Epithelial cell of esophagus (primary cell): ENCODE measurements around the gene PLXND1.

Experiments
- DNase-seq: peaks from one replicate; pipeline ENCODE4 v3.0.0; 2010; ENCODE audit warnings: low read depth
- H3K4me3 ChIP-seq: 2 replicates; pipeline ENCODE4 v1.5.1; 2011; ENCODE audit warnings: mild to moderate bottlenecking, low read length, control low read depth
- TF ChIP-seq, protein P1 (sequence below): IDR thresholded peaks from 2 replicates; pipeline ENCODE4 v1.5.1; 2011; ENCODE audit warnings: low read depth, mild to moderate bottlenecking, low read length, control low read depth, inconsistent platforms; ENCODE audit not compliant: insufficient read depth; ENCODE audit errors: missing control alignments

Gene PLXND1

DNA sequence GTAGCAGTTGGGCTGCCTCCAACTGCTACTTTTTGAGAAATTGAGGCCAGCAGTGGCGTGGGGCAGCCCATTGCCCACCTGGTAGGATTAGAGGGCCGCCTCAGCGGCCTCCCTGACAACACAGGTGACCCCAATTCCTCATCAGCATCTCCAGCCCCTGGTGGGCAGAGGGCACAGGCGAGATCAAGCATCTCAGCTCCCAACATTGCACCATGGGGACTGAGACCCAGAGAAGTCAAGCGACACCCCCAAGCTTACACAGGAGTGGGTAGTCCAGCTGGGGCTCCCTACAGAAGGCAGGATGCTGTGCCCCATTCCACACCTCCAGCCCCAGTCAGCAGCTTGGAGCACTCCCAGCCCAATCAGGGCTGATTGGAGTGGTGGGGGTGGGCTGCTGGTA lies 63.7 kb downstream of the PLXND1 start:
- no peak for DNase-seq
- no peak overlapping the region for H3K4me3 ChIP-seq
- TF ChIP-seq, protein P1, sequence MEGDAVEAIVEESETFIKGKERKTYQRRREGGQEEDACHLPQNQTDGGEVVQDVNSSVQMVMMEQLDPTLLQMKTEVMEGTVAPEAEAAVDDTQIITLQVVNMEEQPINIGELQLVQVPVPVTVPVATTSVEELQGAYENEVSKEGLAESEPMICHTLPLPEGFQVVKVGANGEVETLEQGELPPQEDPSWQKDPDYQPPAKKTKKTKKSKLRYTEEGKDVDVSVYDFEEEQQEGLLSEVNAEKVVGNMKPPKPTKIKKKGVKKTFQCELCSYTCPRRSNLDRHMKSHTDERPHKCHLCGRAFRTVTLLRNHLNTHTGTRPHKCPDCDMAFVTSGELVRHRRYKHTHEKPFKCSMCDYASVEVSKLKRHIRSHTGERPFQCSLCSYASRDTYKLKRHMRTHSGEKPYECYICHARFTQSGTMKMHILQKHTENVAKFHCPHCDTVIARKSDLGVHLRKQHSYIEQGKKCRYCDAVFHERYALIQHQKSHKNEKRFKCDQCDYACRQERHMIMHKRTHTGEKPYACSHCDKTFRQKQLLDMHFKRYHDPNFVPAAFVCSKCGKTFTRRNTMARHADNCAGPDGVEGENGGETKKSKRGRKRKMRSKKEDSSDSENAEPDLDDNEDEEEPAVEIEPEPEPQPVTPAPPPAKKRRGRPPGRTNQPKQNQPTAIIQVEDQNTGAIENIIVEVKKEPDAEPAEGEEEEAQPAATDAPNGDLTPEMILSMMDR = no peak

DNA sequence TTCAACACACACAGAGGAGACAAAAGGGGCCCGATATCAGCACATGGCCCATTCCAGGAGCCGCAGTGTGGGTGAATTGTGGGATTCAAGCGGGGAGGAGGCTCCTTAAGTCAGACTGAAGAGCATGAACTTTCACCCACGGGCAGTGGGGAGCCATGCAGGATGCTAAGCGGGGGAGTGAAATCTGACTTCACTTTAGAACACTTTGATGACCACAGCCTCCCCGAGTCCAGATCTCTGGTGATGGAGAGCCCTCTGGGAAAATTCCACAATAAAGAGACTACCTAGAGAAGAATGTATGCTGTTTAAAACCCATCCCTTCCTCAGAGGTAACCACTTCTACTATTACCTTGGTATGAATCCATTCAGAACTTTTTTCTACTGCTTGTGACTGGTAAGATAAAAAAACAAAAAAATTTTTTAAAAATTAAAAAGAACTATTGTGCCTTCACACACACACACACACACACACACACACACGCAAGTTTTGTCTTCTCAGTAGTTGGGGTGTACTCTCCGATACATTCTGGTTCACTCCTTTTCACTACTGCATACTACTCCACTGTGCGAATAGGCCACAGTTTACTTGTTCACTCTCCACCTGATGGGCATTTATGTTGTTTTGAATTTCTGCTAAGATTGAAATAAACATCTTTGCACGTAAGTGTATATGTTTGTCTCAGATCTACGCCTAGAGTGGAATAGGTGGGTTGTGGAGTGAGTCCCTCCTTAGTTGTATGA lies 65.5 kb downstream of the PLXND1 start:
- no peak for DNase-seq
- H3K4me3 ChIP-seq = no peak overlapping the region
- TF ChIP-seq, protein P1 = no peak

DNA sequence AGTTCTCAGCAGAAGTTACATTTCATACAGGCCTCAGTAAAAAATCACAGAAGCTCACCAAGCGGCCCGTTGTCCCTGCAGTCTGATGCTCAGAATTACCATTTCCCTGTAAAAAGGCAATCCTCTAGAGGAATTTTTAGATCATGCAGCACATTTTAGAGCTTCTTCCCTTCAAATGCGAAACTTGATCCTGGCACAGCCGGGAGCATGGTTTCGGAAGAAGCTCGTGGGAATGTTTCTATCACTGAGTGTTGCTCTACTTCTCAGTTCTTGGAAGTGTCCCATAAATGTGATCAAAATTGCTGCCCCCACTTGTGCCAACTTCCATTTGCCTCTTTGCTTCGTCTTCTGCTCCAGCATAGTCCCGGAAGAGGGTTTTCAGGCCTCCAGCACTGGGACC lies 67.3 kb downstream of the PLXND1 start:
- TF ChIP-seq, protein P1 = no peak
- no peak for DNase-seq
- no peak overlapping the region for H3K4me3 ChIP-seq

DNA sequence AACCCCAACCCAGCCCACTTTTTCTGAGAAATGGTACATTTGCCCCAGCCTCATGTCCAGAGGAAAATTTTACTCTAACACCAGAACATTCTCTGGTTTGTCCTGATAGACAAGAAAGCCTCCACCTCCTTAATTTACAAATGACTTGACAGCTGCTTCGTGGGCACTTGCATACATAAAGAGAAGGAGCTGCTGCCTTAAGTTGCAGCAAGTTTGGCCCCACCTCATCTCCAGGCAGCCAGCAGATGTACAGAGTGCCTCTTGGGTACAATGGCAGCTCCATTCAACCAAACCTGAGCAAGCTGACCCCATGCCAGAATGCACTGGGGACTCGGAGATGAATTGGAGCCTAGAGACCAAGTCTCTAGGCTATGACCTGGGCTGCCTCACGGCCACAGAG lies 69.7 kb downstream of the PLXND1 start:
- DNase-seq = no peak
- TF ChIP-seq, protein P1 = no peak
- no peak overlapping the region for H3K4me3 ChIP-seq

DNA sequence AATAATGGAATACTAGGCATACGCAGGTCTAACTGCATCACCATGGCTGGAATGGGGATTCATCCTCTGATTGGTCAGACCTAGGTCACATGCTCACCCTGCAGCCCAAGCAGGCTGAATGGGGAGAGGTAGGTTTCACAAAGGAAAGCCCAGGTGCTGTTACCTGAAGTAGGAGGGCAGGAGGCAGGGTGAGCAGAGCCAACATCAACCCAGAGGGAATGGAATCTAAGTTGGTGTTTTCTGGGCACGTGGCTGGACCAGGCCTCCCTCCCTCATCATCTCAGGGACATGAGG lies 70.2 kb downstream of the PLXND1 start:
- TF ChIP-seq, protein P1 = no peak
- no peak for DNase-seq

DNA sequence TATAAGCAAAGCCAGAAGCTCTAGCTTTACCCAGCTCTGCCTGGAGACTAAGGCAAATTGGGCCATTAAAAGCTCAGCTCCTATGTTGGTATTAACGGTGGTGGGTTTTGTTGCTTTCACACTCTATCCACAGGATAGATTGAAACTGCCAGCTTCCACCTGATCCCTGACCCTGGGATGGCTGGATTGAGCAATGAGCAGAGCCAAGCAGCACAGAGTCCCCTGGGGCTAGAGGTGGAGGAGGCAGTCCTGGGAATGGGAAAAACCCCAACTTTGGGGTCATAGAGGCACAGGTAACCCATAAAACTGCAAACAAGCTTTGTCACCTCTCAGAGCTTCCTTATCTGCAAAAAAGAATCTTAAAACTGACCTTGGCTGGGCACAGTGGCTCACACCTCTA lies 71.4 kb downstream of the PLXND1 start:
- no peak overlapping the region for H3K4me3 ChIP-seq
- no peak for DNase-seq
- TF ChIP-seq, protein P1 = no peak

More for the DNA sequence above, 70.2 kb downstream of the PLXND1 start:
- no peak overlapping the region for H3K4me3 ChIP-seq

DNA sequence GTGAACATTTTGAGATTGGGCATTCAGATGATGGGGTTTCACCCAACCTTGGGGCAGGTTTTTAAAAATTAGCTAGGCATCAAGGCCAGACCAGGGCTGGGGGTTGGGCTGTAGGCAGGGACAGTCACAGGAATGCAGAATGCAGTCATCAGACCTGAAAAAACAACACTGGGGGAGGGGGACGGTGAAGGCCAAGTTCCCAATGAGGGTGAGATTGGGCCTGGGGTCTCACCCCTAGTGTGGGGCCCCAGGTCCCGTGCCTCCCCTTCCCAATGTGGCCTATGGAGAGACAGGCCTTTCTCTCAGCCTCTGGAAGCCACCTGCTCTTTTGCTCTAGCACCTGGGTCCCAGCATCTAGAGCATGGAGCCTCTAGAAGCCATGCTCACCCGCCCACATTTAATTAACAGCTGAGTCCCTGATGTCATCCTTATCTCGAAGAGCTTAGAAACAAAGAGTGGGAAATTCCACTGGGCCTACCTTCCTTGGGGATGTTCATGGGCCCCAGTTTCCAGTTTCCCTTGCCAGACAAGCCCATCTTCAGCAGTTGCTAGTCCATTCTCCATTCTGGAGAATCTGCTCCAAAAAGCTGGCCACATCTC lies 71.9 kb downstream of the PLXND1 start:
- TF ChIP-seq, protein P1 = no peak
- H3K4me3 ChIP-seq = no peak overlapping the region
- no peak for DNase-seq
